ENCODE data around the gene HEG1.

- TF ChIP-seq USF1 (IDR thresholded peaks at IDR 0.05) (no peak), EGR1 (IDR thresholded peaks at IDR 0.05) (no peak), TAF1 (IDR thresholded peaks at IDR 0.05; ENCODE audit: low read depth) (no peak)
These were observed 104.1 kb downstream of the HEG1 start for GRCh38 chr3:124951511-124952281.
